ENCODE results near the gene CASP4. TPM values are rescaled to one million over a fixed set of nuclear protein-coding genes. Genes with fewer than 3 reads are reported as not detected.

Gene CASP4
- total RNA-seq, 2 donors from 2014 or later, result 43.9 to 49.8 TPM

DNA sequence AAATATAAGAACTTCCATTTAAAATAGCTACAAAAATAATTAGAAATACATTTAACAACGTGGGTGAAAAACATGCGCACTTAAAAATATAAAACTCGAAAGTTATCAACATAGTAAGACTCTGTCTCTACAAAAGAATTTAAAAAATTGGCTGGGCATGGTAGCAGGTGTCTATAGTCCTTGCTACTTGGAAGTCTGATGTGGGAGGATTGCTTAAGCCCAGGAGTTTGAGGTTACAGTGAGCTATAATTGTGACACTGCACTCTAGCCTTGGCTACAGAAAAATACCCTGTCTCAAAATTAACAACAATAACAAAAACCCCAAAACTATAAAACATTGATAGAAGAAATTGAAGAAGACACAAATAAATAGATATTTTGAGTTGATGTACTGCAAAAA lies 56.3 kb downstream of the CASP4 start:
- Histone ChIP-seq H3K27ac (no peak overlapping the region), H3K36me3 (no peaks in the 10 kb centered on the region), H3K4me1 (replicated peaks) (no peaks in the 10 kb centered on the region), H3K4me3 (no peak overlapping the region), H3K9me3 (no peaks in the 10 kb centered on the region), H3K27me3 (replicated peaks; ENCODE audit: insufficient read depth) (no peaks in the 10 kb centered on the region)
- TF ChIP-seq POLR2A (IDR thresholded peaks at IDR 0.05), result no peak
- TF ChIP-seq POLR2AphosphoS5 (IDR thresholded peaks at IDR 0.05), result no peak
- TF ChIP-seq CTCF (IDR thresholded peaks at IDR 0.05), result no peak
- intact Hi-C loops (cut with DNase I), result no loop called here
- no peak for DNase-seq (ENCODE audit: low spot score)
- 88% methylated on average over 3 of the region's 3 CpGs for WGBS

DNA sequence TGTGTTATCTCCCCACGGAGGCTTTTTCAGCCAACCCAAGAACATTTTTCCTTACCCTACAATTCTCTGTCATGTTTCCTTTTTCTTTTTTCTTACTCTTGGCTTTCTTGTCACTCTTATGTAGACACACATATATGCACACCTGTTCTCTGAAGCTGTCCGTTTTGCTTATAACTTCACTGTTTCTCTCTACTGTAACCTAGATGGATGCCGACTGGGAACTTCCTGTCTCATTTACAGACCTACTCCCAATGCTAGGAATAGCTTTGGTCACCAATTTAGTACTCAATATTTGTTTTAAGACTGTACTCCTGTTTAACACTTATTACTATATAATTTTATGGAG lies 60.2 kb downstream of the CASP4 start:
- Histone ChIP-seq H3K36me3 (no peaks in the 10 kb centered on the region), H3K27ac (no peak overlapping the region), H3K9me3 (no peaks in the 10 kb centered on the region), H3K4me3 (no peak overlapping the region), H3K4me1 (replicated peaks) (no peaks in the 10 kb centered on the region), H3K27me3 (replicated peaks; ENCODE audit: insufficient read depth) (no peaks in the 10 kb centered on the region)
- no peak for DNase-seq (ENCODE audit: low spot score)
- TF ChIP-seq POLR2AphosphoS5 (IDR thresholded peaks at IDR 0.05), result no peak
- no peak for TF ChIP-seq CTCF (IDR thresholded peaks at IDR 0.05)
- no peak for TF ChIP-seq POLR2A (IDR thresholded peaks at IDR 0.05)
- WGBS, result 96% methylated on average over 3 of the region's 3 CpGs
- intact Hi-C loops (cut with DNase I), result no loop called here

DNA sequence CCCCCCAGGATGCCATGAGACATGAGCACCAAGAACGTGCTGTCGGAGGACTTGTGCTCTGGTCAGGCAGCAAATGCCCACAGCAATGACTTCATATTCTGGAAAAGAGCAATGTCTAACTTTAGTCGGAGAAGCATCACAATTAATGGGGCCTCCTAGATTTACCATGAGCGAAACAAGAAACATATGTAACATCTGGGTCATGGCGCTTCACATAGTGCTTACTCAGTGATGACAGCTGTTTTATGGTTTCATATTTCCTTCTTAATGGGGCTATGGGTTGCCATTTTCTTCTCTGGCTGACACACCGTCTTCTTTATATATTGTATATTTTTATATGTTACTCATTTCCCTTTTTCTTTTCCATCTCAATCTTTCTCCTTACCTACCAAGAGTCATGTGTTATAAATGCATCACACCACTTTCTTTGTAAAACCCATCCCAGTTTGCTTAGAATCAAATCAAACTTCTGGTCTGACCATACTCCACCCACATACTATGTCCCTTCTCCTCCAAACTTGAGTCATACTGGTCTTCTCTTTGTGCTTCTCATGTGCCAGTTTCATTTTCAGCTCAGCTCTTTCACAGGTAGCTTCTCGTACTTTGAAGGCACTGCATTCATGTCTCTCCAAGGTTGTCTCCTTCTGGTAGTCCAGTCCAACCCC lies 60.7 kb downstream of the CASP4 start:
- H3K4me3 ChIP-seq, result no peak overlapping the region
- WGBS, result 81% methylated on average over 7 of the region's 7 CpGs
- no peak overlapping the region for H3K27ac ChIP-seq
- no peak for TF ChIP-seq POLR2A (IDR thresholded peaks at IDR 0.05)
- no peak for TF ChIP-seq POLR2AphosphoS5 (IDR thresholded peaks at IDR 0.05)
- no peak for TF ChIP-seq CTCF (IDR thresholded peaks at IDR 0.05)
- H3K36me3 ChIP-seq, result no peaks in the 10 kb centered on the region
- H3K9me3 ChIP-seq, result no peaks in the 10 kb centered on the region
- intact Hi-C loops (cut with DNase I), result no loop called here
- H3K4me1 ChIP-seq (replicated peaks), result no peaks in the 10 kb centered on the region
- DNase-seq (ENCODE audit: low spot score), result no peak
- no peaks in the 10 kb centered on the region for H3K27me3 ChIP-seq (replicated peaks; ENCODE audit: insufficient read depth)

DNA sequence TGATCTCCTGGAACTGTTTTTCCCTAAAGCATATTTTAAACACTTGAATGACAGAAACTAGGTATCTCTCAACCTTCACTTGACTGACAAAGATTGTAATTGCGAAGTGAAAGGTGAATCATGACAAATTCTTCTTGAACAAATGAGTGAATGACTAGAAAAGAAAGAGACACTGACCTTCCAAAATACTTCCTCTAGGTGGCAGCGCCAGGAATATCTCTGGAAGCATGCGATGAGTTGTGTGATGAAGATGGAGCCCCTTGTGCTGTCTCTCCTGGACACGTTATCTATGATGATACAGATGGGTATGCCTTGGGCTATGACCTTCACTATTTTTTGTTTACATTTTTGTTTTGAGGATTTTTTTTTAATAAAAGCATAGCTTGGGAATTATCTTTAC lies 63.1 kb downstream of the CASP4 start:
- H3K4me3 ChIP-seq, result no peak overlapping the region
- H3K9me3 ChIP-seq, result no peaks in the 10 kb centered on the region
- WGBS, result 96% methylated on average over 4 of the region's 4 CpGs
- intact Hi-C loops (cut with DNase I), result no loop called here
- H3K4me1 ChIP-seq (replicated peaks), result no peaks in the 10 kb centered on the region
- H3K27me3 ChIP-seq (replicated peaks; ENCODE audit: insufficient read depth), result no peaks in the 10 kb centered on the region
- no peak for DNase-seq (ENCODE audit: low spot score)
- TF ChIP-seq POLR2AphosphoS5 (IDR thresholded peaks at IDR 0.05) (no peak), POLR2A (IDR thresholded peaks at IDR 0.05) (no peak), CTCF (IDR thresholded peaks at IDR 0.05) (no peak)
- no peak overlapping the region for H3K27ac ChIP-seq
- H3K36me3 ChIP-seq, result no peaks in the 10 kb centered on the region

DNA sequence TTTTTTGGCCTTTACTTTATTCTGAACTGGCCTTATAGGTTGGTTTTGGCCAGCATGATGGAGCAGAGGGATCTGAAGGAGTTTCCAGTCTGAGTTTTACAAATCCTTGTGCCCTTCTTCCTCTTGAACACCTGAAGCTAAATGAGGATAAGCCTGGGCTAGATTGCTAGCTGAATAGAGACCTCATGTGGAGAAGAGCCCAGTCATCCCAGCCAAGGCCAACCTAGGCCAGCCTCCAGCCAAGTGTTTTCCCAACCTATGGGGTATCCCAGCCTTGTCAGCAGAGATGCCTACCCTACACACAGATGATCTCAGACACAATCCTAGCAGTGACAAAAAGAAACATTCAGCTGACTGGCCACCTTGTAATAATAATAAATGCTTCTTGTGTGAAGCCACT lies 69.1 kb downstream of the CASP4 start:
- H3K36me3 ChIP-seq, result no peaks in the 10 kb centered on the region
- intact Hi-C loops (cut with DNase I), result no loop called here
- DNase-seq (ENCODE audit: low spot score), result no peak
- no peak overlapping the region for H3K4me3 ChIP-seq
- TF ChIP-seq CTCF (IDR thresholded peaks at IDR 0.05) (no peak), POLR2AphosphoS5 (IDR thresholded peaks at IDR 0.05) (no peak), POLR2A (IDR thresholded peaks at IDR 0.05) (no peak)
- no peaks in the 10 kb centered on the region for H3K9me3 ChIP-seq
- H3K27me3 ChIP-seq (replicated peaks; ENCODE audit: insufficient read depth), result no peaks in the 10 kb centered on the region
- H3K27ac ChIP-seq, result peak overlapping the region in 1 of 2 donors; percentile 28
- H3K4me1 ChIP-seq (replicated peaks), result no peaks in the 10 kb centered on the region
